ENCODE results near the gene HOXC11. TPM values are rescaled to one million over a fixed set of nuclear protein-coding genes. Genes with fewer than 3 reads are reported as not detected.
A peak's percentile ranks its signal among the peaks of the same experiment; 100 is the strongest.

HOXC11 gene
- polyA plus RNA-seq, 10 donors, result 0.08 to 9.7 (median 2.8) TPM; not detected in 4

DNA sequence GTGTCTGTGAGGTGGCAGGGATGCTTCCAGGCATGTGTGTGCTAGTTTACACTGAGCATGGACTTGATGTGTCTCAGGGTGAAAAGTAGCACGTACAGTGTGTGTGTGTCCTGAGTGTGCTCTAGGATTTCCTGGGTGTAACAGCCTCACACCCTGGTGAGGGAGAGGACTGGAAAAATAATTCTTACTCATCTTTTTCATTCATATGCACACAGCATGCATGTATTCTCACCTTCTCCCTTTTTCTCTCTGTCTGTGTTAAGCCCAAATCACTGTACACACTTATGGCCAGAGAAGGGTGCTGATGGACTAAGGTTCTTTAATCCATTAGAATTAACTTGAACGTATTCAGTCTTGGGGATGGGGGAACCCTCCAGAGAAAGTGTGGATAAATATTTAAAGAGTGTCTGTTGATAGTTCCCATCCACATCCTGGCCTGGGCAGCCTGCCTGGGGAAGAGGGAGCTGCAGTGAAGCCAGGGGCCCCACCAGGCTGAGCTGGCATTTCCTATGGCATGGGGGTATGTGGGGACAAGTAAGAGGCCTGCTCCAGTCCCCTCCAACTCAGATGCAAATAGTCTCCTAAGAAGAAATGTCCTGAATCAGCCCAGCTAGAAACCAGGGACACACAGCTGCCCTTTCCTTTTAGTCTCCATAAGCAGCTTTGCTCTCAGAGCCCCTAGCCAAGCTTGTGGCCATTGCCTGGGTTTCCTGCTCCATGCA lies 34.8 kb downstream of the HOXC11 start:
- no peak for DNase-seq

- DNase-seq, result no peak
Measured at GRCh38 chr12:54008260-54008552, 35.3 kb downstream of the HOXC11 start.

- DNase-seq, result peak in 1 of 3 donors; percentile 69
Measured at GRCh38 chr12:54009171-54010052, 36.5 kb downstream of the HOXC11 start.

DNA sequence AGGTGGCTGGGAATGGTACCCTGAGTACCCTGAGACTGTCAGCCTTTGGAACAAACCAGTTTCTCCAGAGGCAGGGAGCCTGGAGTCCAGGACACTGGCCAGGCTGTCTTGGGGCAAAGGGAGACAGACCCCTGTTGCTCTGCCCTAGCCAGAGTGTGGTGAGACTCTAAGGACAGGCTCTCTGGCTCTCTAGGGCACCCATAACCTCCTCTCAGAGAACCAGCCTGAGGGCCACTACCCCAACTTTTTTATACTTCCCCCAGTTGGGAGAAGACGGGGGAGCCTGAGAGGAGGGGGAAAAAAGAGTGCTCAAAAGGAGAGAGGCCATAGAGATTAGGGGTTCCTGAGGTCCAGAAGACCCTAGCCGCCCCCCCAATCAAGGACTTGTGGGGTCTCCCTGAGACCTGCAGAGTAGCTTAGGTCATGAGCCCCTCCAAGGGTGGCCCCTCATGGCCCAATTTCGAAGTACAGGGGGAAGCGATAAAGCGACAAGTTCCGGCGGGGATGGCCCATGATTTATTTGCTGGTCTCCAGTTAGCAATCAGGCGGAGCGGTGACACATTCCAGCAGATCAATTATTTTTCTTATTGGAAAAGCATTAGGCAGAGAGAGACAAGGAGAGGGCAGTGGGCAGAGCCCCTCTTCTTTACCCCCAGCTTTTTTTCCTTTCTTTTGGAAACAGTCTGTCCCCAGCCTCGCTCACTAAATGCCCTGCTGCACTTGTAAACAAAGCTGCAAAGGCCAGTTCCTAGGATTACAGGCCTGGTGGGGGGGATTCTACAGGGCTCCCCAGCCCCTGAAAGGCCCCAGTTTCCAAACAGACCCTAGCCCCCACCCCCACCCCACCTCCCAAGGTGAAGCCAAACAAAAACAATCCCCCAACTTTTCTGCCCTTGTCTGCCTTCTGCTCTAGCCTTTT lies 37.4 kb downstream of the HOXC11 start:
- DNase-seq, result no peak

DNA sequence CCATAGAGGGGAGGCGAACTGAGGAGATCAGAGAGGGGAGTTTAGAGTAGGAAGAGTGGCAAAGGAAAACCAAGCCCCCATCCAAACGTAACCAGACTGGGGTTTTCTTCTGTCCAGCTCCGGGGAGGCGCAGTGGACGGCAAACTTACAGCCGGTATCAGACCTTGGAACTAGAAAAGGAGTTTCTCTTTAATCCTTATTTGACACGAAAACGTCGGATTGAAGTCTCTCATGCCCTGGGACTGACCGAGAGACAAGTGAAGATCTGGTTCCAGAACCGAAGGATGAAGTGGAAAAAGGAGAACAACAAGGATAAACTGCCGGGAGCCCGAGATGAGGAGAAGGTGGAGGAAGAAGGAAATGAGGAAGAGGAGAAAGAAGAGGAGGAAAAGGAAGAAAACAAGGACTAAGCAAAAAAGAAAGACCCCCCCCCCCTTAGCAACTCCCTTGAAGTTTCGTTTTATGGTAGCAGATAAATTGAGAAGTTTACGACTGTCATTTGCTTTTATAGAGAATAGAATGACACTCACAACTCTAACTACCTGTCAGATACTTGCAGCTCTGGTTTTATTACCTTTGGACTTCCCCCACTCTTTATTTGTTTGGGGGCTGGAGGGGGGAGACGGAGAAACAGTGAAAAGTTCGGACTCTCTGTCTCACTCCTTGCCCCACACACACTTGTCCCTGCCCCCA lies 38.2 kb downstream of the HOXC11 start:
- DNase-seq, result no peak

GRCh38 chr12:54011665-54012532 lies 39.0 kb downstream of the HOXC11 start:
- no peak for DNase-seq

- no peak for DNase-seq
Measured at GRCh38 chr12:54012631-54013409, 39.9 kb downstream of the HOXC11 start.

GRCh38 chr12:54014377-54015017 lies 41.6 kb downstream of the HOXC11 start:
- DNase-seq, result no peak

GRCh38 chr12:54015018-54015931 lies 42.3 kb downstream of the HOXC11 start:
- no peak for DNase-seq

GRCh38 chr12:54016051-54016450 lies 43.1 kb downstream of the HOXC11 start:
- no peak for DNase-seq

DNA sequence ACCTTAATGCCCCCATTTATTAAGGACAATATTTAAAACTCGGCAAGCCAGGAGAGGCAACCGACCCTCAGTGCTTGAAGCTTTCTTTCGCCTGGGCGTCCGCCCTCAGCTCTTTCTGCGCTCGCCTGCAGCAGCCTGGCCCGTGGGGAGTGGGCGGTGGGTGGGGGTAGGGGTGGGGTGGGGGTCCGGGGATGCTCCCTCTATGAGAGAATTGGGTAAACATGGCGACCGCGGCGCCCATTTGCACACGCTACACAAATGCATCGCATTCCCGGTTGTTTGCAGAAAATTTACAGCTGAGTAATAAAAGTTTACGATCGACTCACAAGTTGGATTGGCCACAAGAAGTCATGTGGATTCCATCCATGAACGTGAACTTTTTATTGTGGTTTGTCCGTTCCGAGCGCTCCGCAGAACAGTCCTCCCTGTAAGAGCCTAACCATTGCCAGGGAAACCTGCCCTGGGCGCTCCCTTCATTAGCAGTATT lies 43.6 kb downstream of the HOXC11 start:
- peak in 2 of 3 donors; percentile 90 to 91 for DNase-seq

DNA sequence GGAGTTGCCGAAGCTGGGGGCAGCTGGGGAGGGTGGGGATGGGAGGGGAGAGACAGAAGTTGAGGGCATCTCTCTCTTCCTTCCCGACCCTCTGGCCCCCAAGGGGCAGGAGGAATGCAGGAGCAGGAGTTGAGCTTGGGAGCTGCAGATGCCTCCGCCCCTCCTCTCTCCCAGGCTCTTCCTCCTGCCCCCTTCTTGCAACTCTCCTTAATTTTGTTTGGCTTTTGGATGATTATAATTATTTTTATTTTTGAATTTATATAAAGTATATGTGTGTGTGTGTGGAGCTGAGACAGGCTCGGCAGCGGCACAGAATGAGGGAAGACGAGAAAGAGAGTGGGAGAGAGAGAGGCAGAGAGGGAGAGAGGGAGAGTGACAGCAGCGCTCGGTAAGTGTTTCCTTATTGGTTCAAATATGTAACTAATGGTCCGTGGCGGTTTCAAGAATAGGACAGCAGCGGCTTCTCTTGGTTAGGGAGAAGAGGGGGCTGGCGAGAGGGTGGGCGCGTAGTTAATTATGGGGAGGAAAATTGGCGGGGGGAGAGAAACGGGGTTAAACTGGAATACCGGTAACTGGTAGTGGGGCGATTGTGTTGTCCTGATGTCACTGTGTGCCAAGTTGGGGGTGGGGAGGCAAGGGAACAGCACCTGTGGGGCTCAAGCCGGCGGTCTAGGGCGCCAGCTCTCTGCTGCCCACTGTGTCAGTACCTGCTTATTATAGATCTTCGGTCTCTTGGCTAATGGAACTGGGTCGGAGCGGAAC lies 44.3 kb downstream of the HOXC11 start:
- DNase-seq, result peak in 1 of 3 donors; percentile 82

- peak; percentile 88 to 97 (median 97) for DNase-seq
Measured at GRCh38 chr12:54017878-54018467, 45.0 kb downstream of the HOXC11 start.

GRCh38 chr12:54018468-54018984 lies 45.6 kb downstream of the HOXC11 start:
- DNase-seq, result no peak

- DNase-seq, result peak in 1 of 3 donors; percentile 69
Measured at GRCh38 chr12:54019091-54019811, 46.3 kb downstream of the HOXC11 start.
